SK-N-MC (cell line): ENCODE results near the gene SHD.

Experiments
- EZH2 ChIP-seq: fragments of 200-600 bp; sonication (generic); IDR thresholded peaks from one replicate; pipeline ENCODE4 v1.6.1; 2017; ENCODE audit warnings: antibody characterized with exemption
- FOXP2 ChIP-seq: optimal IDR thresholded peaks from 2 replicates; pipeline ENCODE3; 2011; ENCODE audit warnings: mild to moderate bottlenecking, moderate library complexity; ENCODE audit not compliant: insufficient read depth; ENCODE audit errors: extremely low read length, control extremely low read depth
- POLR2AphosphoS5 ChIP-seq: IDR thresholded peaks from 2 replicates; pipeline ENCODE4 v1.6.1; 2012; ENCODE audit warnings: mild to moderate bottlenecking, low read depth, low read length, borderline replicate concordance

DNA sequence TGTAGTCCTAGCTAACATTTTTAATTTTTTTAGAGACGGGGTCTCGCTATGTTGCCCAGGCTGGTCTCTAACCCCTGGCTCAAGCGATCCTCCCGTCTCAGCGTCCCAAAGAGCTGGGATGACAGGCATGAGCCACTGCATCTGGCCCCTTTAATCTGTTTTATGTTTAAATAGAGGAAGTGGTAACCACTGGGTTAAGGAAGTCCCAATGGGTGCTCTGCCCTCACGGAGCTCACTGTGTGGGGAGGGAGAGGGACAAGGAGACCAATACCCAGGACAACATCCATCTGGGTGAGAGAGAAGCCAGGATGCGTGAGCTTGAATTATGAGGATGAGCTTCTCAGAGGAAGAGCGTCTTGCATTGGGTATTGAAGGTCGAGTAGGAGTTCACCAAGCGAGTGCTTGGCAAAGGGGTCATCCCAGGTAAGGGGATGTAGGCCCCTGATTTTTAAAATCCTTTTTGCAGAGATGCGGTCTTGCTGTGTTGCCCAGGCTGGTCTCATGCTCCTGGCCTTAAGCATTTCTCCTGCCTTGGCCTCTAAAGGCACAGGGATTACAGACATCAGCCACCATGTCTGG lies 18.4 kb upstream of the SHD start:
- TF ChIP-seq FOXP2 (no peak), EZH2 (no peak), POLR2AphosphoS5 (no peak)
